ENCODE data around the gene C12orf60. TPM values are rescaled to one million over a fixed set of nuclear protein-coding genes. Genes with fewer than 3 reads are reported as not detected.

C12orf60 gene
- total and polyA plus RNA-seq, 7 experiments from 2014 or later, result 0.22 to 1.7 (median 1.2) TPM; not detected in 1

DNA sequence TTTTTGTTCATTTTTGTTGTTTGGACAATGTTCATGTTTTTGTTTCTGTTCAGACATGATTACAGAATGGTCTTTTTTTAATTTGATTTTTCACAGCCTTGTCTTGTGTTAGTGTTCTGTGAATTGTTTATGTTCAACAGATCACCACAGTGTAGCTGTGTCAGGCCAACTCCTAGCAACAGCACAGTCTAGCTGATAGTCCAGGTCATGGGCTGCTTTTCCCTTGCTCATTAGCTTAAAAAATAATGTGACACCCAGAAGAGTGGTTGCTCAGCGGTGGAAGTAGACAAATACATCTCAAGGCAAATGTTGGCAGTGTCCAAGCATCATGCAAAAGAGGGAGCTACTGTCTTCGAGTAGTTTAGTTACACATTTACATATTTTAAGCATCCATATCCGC lies 22.6 kb upstream of the C12orf60 start:
- no peak for ATAC-seq
- H3K9me3 Mint-ChIP-seq, result no peaks in the 10 kb centered on the region
- Histone ChIP-seq H3K9me3 (ENCODE audit: control insufficient read depth in 2 of 3, low read length in 3 of 3) (no peaks in the 10 kb centered on the region), H3K27me3 (ENCODE audit: control insufficient read depth in 2 of 2, insufficient read depth in 2 of 2, low read length in 2 of 2) (no peaks in the 10 kb centered on the region), H3K4me3 (ENCODE audit: low read length) (no peak overlapping the region), H3K4me1 (ENCODE audit: control insufficient read depth in 2 of 2, insufficient read depth in 2 of 2, low read length in 2 of 2) (no peaks in the 10 kb centered on the region), H3K27ac (ENCODE audit: low read depth, low read length) (no peak overlapping the region), H3K36me3 (ENCODE audit: control insufficient read depth in 2 of 3, insufficient read depth in 3 of 3, low read length in 3 of 3) (peaks cover 0 to 6% (median 0%) of the 10 kb centered on the region in 3 experiments)
- POLR2A ChIA-PET, result interaction anchor here (0.7 to 2.7 kb wide), 3 partner anchors 9 to 19 kb away, joined by 4 to 19 read pairs (median 5); a partner anchor contains a TSS
- CTCF ChIA-PET, result no interaction called here
- intact Hi-C loops (cut with micrococcal nuclease), result no loop called here
- peaks cover 8 to 28% (median 12%) of the 10 kb centered on the region in 7 donors for H3K4me1 Mint-ChIP-seq
- no peak for DNase-seq
- no peak overlapping the region for H3K27ac Mint-ChIP-seq
- peak overlapping the region in 1 of 10 donors; percentile 0 for H3K4me3 Mint-ChIP-seq
- peaks cover 0 to 14% (median 0%) of the 10 kb centered on the region in 5 donors for H3K36me3 Mint-ChIP-seq
- H3K27me3 Mint-ChIP-seq, result peaks cover 0 to 4% (median 0%) of the 10 kb centered on the region in 5 donors

DNA sequence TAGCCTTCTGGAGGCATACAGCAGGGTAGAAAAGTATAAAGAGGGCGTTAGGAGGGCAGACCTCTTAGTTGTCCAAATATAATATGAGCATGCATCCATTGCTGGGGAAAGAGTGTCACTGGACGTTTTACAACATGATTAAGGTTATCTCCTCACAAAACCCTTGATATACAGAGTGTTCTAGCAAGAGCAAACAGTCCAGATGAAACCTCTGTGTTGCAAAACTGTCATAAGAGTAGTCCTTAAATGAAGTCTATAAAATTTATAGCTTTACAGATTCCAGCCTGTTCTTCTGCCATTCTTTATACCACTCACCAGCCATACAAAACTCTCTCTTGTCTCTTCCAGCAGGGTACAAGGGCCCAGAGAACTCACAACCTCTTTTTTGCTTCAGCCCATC lies 21.9 kb upstream of the C12orf60 start:
- ChIA-PET POLR2A (interaction anchor here (0.8 to 1.6 kb wide), 5 partner anchors 10 to 167 kb away, joined by 3 to 18 read pairs (median 5); partner anchors contain the start of genes C12orf60 and WBP11), CTCF (interaction anchor here (0.6 kb wide), 1 partner anchor 41 kb away, joined by 3 read pairs; no protein-coding TSS in a partner anchor)
- Mint-ChIP-seq H3K27me3 (peaks cover 0 to 4% (median 0%) of the 10 kb centered on the region in 5 donors), H3K9me3 (no peaks in the 10 kb centered on the region), H3K36me3 (peaks cover 0 to 15% (median 0%) of the 10 kb centered on the region in 5 donors), H3K4me3 (no peak overlapping the region), H3K27ac (no peak overlapping the region), H3K4me1 (peaks cover 4 to 21% (median 6%) of the 10 kb centered on the region in 7 donors)
- no peaks in the 10 kb centered on the region for H3K4me1 ChIP-seq (ENCODE audit: control insufficient read depth in 2 of 2, insufficient read depth in 2 of 2, low read length in 2 of 2)
- H3K36me3 ChIP-seq (ENCODE audit: control insufficient read depth in 2 of 3, insufficient read depth in 3 of 3, low read length in 3 of 3), result peaks cover 0 to 7% (median 0%) of the 10 kb centered on the region in 3 experiments
- H3K27ac ChIP-seq (ENCODE audit: low read depth, low read length), result no peak overlapping the region
- DNase-seq (no peak), ATAC-seq (no peak)
- H3K4me3 ChIP-seq (ENCODE audit: low read length), result no peak overlapping the region
- H3K27me3 ChIP-seq (ENCODE audit: control insufficient read depth in 2 of 2, insufficient read depth in 2 of 2, low read length in 2 of 2), result no peaks in the 10 kb centered on the region
- H3K9me3 ChIP-seq (ENCODE audit: control insufficient read depth in 2 of 3, low read length in 3 of 3), result no peaks in the 10 kb centered on the region
- intact Hi-C loops (cut with micrococcal nuclease), result no loop called here

DNA sequence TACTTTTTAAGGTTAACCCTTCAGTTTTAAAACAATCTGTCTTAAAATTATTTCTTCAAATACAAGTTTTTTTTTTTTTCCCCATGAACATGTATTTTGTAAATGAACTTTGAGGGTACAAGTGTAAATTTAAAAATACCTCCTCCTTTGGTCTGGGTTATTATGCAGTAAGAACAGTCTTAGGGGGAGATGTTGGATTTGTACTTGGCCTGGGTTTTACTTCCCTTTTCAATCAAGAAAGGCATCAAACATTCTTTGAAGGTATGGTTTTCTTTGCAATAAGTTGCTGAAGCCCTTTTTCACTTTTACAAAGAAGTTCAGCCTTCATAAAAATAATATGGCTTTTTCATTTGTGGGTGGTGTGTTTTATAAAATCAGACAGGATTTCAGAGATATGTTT lies 20.7 kb upstream of the C12orf60 start:
- Histone ChIP-seq H3K4me3 (ENCODE audit: low read length) (no peak overlapping the region), H3K4me1 (ENCODE audit: control insufficient read depth in 2 of 2, insufficient read depth in 2 of 2, low read length in 2 of 2) (no peaks in the 10 kb centered on the region), H3K27me3 (ENCODE audit: control insufficient read depth in 2 of 2, insufficient read depth in 2 of 2, low read length in 2 of 2) (no peaks in the 10 kb centered on the region), H3K27ac (ENCODE audit: low read depth, low read length) (no peak overlapping the region), H3K36me3 (ENCODE audit: control insufficient read depth in 2 of 3, insufficient read depth in 3 of 3, low read length in 3 of 3) (peaks cover 0 to 19% (median 6%) of the 10 kb centered on the region in 3 experiments), H3K9me3 (ENCODE audit: control insufficient read depth in 2 of 3, low read length in 3 of 3) (no peaks in the 10 kb centered on the region)
- ATAC-seq, result no peak
- H3K36me3 Mint-ChIP-seq, result peaks cover 0 to 25% (median 4%) of the 10 kb centered on the region in 5 donors
- peaks cover 0 to 4% (median 0%) of the 10 kb centered on the region in 5 donors for H3K27me3 Mint-ChIP-seq
- CTCF ChIA-PET, result no interaction called here
- H3K27ac Mint-ChIP-seq, result peak overlapping the region in 1 of 9 donors; percentile 22
- intact Hi-C loops (cut with micrococcal nuclease), result no loop called here
- H3K4me1 Mint-ChIP-seq, result peaks cover 0 to 17% (median 4%) of the 10 kb centered on the region in 7 donors
- H3K9me3 Mint-ChIP-seq, result no peaks in the 10 kb centered on the region
- DNase-seq, result no peak
- H3K4me3 Mint-ChIP-seq, result no peak overlapping the region
- POLR2A ChIA-PET, result interaction anchor here (0.9 to 1.6 kb wide), 2 partner anchors 11 to 49 kb away, joined by 5 to 18 read pairs; a partner anchor contains a TSS

DNA sequence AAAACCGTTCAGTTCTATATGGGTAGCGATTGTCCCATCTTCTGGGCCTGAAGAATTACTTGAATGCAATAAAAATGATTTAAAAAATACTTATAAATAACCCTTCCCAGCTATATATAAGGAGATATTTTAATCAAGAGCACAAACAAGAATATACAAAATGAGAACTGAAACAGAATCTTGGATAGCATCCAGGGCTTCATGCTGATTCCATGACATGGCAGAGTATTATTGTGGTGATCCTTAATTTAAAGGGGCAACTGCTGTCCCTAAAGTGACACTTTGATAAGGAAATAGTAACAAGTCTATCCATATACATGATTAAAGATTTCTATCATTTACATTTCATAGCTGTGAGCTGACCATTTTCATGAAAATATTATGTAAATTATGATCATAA lies 19.0 kb upstream of the C12orf60 start:
- H3K27ac Mint-ChIP-seq, result peak overlapping the region in 2 of 9 donors; percentile 21 to 56
- Histone ChIP-seq H3K4me3 (ENCODE audit: low read length) (no peak overlapping the region), H3K4me1 (ENCODE audit: control insufficient read depth in 2 of 2, insufficient read depth in 2 of 2, low read length in 2 of 2) (no peaks in the 10 kb centered on the region), H3K36me3 (ENCODE audit: control insufficient read depth in 2 of 3, insufficient read depth in 3 of 3, low read length in 3 of 3) (peaks cover 7 to 34% (median 15%) of the 10 kb centered on the region in 3 experiments), H3K27me3 (ENCODE audit: control insufficient read depth in 2 of 2, insufficient read depth in 2 of 2, low read length in 2 of 2) (no peaks in the 10 kb centered on the region), H3K27ac (ENCODE audit: low read depth, low read length) (no peak overlapping the region), H3K9me3 (ENCODE audit: control insufficient read depth in 2 of 3, low read length in 3 of 3) (no peaks in the 10 kb centered on the region)
- POLR2A ChIA-PET, result interaction anchor here (0.6 to 5.2 kb wide), 7 partner anchors 8 to 26 kb away, joined by 3 to 39 read pairs (median 4); partner anchors contain the start of genes C12orf60 and WBP11
- DNase-seq, result no peak
- peaks cover 0 to 16% (median 4%) of the 10 kb centered on the region in 7 donors for H3K4me1 Mint-ChIP-seq
- CTCF ChIA-PET, result interaction anchor here (2.0 kb wide), 2 partner anchors 11 to 14 kb away, joined by 6 to 8 read pairs; a partner anchor contains a TSS
- H3K36me3 Mint-ChIP-seq, result peaks cover 0 to 36% (median 8%) of the 10 kb centered on the region in 5 donors
- no peaks in the 10 kb centered on the region for H3K9me3 Mint-ChIP-seq
- H3K27me3 Mint-ChIP-seq, result peaks cover 0 to 3% (median 0%) of the 10 kb centered on the region in 5 donors
- intact Hi-C loops (cut with micrococcal nuclease), result loop anchor here in 1 of 2 donors (1.0 kb wide), 1 partner anchor 9 kb away; no protein-coding TSS in a partner anchor
- H3K4me3 Mint-ChIP-seq, result no peak overlapping the region
- ATAC-seq, result no peak

DNA sequence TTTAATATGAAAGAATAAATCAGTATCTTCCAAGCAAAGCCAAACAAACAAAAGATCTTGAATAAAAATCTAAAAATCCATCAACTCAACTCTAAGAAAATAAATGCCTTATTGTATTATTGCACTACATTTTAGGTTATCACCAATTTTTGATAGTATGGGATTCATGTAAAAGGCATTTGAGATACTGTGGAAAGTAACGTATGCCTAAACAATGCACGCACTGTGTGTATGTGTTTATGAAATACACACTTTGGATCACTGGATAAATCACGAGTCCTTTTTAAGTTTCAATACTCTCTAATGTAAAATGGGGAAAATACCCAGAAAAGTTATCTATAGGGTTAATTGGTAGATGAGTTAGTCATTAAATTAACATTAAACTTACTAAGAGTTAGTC lies 17.9 kb upstream of the C12orf60 start:
- peak overlapping the region in 1 of 9 donors; percentile 21 for H3K27ac Mint-ChIP-seq
- no peak for ATAC-seq
- Histone ChIP-seq H3K27ac (ENCODE audit: low read depth, low read length) (no peak overlapping the region), H3K9me3 (ENCODE audit: control insufficient read depth in 2 of 3, low read length in 3 of 3) (no peaks in the 10 kb centered on the region), H3K4me1 (ENCODE audit: control insufficient read depth in 2 of 2, insufficient read depth in 2 of 2, low read length in 2 of 2) (no peaks in the 10 kb centered on the region), H3K4me3 (ENCODE audit: low read length) (no peak overlapping the region), H3K27me3 (ENCODE audit: control insufficient read depth in 2 of 2, insufficient read depth in 2 of 2, low read length in 2 of 2) (no peaks in the 10 kb centered on the region), H3K36me3 (ENCODE audit: control insufficient read depth in 2 of 3, insufficient read depth in 3 of 3, low read length in 3 of 3) (peaks cover 7 to 45% (median 22%) of the 10 kb centered on the region in 3 experiments)
- H3K36me3 Mint-ChIP-seq, result peaks cover 4 to 47% (median 19%) of the 10 kb centered on the region in 5 donors
- no peak overlapping the region for H3K4me3 Mint-ChIP-seq
- no peaks in the 10 kb centered on the region for H3K9me3 Mint-ChIP-seq
- H3K4me1 Mint-ChIP-seq, result peaks cover 0 to 9% (median 2%) of the 10 kb centered on the region in 7 donors
- intact Hi-C loops (cut with micrococcal nuclease), result no loop called here
- ChIA-PET CTCF (interaction anchor here (2.0 kb wide), 1 partner anchor 15 kb away, joined by 6 read pairs; a partner anchor contains a TSS), POLR2A (interaction anchor here (3.2 to 5.2 kb wide), 2 partner anchors 10 to 15 kb away, joined by 20 to 39 read pairs; a partner anchor contains a TSS)
- no peaks in the 10 kb centered on the region for H3K27me3 Mint-ChIP-seq
- no peak for DNase-seq

DNA sequence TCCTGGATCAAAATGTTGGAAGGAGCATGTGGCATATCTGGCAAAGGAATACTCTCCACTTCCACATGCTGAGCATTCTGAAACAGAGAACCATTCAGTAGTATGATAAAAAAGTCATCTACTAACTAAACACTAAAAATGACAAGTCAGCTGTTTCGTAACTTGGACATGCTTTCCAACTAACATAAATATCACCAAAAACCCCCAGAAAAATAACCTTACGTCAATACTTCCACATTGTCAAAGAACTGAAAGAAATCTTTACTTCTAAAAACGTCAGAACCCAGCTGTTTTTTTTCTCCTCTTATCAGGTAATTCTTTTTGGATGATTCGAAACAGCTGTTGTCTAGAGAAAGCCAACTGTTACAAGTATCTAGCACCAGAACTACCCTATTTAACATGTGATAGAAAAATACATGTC lies 8.4 kb upstream of the C12orf60 start:
- Histone ChIP-seq H3K27me3 (ENCODE audit: control insufficient read depth in 2 of 2, insufficient read depth in 2 of 2, low read length in 2 of 2) (no peaks in the 10 kb centered on the region), H3K4me3 (ENCODE audit: low read length) (no peak overlapping the region), H3K27ac (ENCODE audit: low read depth, low read length) (no peak overlapping the region), H3K4me1 (ENCODE audit: control insufficient read depth in 2 of 2, insufficient read depth in 2 of 2, low read length in 2 of 2) (no peaks in the 10 kb centered on the region), H3K9me3 (ENCODE audit: control insufficient read depth in 2 of 3, low read length in 3 of 3) (no peaks in the 10 kb centered on the region), H3K36me3 (ENCODE audit: control insufficient read depth in 2 of 3, insufficient read depth in 3 of 3, low read length in 3 of 3) (peaks cover 17 to 72% (median 53%) of the 10 kb centered on the region in 3 experiments)
- ChIA-PET CTCF (interaction anchor here (0.6 kb wide), 1 partner anchor 165 kb away, joined by 3 read pairs; no protein-coding TSS in a partner anchor), POLR2A (interaction anchor here (0.6 to 1.3 kb wide), 4 partner anchors 9 to 348 kb away, joined by 3 to 5 read pairs (median 4); partner anchors contain the start of genes C12orf60 and WBP11)
- no peak for ATAC-seq
- intact Hi-C loops (cut with micrococcal nuclease), result no loop called here
- DNase-seq, result no peak
- H3K9me3 Mint-ChIP-seq, result no peaks in the 10 kb centered on the region
- peak overlapping the region in 2 of 9 donors; percentile 32 to 48 for H3K27ac Mint-ChIP-seq
- H3K4me1 Mint-ChIP-seq, result peaks cover 0 to 14% (median 9%) of the 10 kb centered on the region in 7 donors
- no peaks in the 10 kb centered on the region for H3K27me3 Mint-ChIP-seq
- H3K4me3 Mint-ChIP-seq, result no peak overlapping the region
- H3K36me3 Mint-ChIP-seq, result peaks cover 15 to 59% (median 36%) of the 10 kb centered on the region in 5 donors

Measured in naive thymus-derived CD4-positive, alpha-beta T cell (primary cell).